ENCODE results near the gene THEMIS.

The THEMIS gene

DNA sequence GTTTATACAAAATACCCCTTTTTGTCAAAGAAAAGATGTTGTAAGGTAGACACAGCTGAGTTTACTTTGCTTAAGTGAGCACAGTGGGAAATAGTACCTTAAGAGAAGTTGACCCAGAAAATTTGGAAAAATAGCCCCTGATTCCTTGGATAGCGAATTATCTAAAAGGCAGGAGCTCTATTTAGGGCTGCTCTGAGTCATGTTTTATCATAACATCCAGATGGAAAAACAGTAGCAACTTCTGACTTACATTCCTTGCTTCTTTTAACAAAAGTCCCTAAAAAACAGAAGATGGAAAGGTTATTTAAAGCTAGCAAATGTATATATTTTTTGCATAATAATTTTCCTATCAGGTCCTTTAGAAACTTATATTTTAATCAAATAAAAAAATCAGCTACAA, 59.0 kb downstream of the THEMIS start:
- no peak for DNase-seq (ENCODE audit: low read depth)
- TF ChIP-seq, protein P1, sequence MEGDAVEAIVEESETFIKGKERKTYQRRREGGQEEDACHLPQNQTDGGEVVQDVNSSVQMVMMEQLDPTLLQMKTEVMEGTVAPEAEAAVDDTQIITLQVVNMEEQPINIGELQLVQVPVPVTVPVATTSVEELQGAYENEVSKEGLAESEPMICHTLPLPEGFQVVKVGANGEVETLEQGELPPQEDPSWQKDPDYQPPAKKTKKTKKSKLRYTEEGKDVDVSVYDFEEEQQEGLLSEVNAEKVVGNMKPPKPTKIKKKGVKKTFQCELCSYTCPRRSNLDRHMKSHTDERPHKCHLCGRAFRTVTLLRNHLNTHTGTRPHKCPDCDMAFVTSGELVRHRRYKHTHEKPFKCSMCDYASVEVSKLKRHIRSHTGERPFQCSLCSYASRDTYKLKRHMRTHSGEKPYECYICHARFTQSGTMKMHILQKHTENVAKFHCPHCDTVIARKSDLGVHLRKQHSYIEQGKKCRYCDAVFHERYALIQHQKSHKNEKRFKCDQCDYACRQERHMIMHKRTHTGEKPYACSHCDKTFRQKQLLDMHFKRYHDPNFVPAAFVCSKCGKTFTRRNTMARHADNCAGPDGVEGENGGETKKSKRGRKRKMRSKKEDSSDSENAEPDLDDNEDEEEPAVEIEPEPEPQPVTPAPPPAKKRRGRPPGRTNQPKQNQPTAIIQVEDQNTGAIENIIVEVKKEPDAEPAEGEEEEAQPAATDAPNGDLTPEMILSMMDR (IDR thresholded peaks at IDR 0.05; ENCODE audit: control insufficient read depth, extremely low read depth, insufficient read depth) = no peak
- H3K4me3 ChIP-seq (ENCODE audit: low read depth, low read length) = no peak overlapping the region

DNA sequence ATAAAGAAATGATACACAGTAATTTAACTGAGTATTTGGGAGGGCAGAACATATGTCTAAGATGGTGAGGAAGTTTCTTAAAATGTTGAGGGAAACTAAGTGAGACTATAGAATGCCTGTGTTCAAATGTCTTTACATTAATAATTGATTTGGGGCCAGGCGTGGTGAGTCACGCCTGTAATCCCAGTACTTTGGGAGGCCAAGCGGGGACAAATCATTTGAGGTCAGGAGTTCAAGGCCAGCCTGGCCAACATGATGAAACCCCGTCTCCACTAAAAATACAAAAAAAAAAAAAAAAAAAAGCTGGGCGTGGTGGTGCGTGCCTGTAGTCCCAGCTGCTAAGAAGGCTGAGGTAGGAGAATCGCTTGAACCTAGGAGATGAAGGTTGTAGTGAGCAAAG, 66.7 kb downstream of the THEMIS start:
- no peak for DNase-seq (ENCODE audit: low read depth)
- no peak overlapping the region for H3K4me3 ChIP-seq (ENCODE audit: low read depth, low read length)
- TF ChIP-seq, protein P1 (IDR thresholded peaks at IDR 0.05; ENCODE audit: control insufficient read depth, extremely low read depth, insufficient read depth) = no peak

DNA sequence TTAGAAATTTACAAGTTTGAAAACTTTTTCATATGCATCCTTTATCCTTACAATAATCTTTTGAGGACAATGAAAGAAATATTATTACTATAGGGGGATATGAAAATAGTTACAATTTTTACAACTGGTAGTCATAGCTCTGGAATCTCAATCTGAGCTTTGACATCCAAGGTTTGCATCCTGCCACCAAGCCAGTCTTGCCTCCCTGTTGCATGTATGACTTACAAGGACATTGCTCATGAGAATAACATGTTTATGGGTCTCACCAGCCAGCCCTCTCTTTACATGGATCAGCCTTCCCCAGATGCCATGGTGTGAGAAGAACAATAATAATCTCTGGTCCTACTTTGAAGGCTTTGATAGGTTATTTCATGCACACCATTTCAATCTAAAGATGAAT, 67.5 kb downstream of the THEMIS start:
- TF ChIP-seq, protein P1 (IDR thresholded peaks at IDR 0.05; ENCODE audit: control insufficient read depth, extremely low read depth, insufficient read depth) = no peak
- DNase-seq (ENCODE audit: low read depth) = no peak
- H3K4me3 ChIP-seq (ENCODE audit: low read depth, low read length) = no peak overlapping the region

DNA sequence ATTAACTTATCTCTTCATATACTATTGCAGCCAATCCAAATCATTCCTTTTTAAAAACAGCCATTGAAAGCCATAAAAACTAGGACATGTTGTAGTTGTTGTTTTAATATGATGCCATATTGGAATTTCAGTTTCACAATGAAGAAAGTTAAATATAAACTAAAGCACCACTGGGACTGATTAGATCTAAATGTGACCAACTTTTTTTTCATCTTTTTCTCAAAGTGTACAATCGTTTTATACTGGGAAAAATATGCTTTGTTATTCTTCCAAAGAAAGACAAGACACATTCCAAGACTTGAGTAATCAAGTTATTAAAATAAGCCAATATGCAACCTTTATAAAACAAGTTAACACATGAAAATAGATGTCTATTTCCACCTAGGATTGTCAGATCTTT, 68.5 kb downstream of the THEMIS start:
- no peak for DNase-seq (ENCODE audit: low read depth)
- TF ChIP-seq, protein P1 (IDR thresholded peaks at IDR 0.05; ENCODE audit: control insufficient read depth, extremely low read depth, insufficient read depth) = no peak
- H3K4me3 ChIP-seq (ENCODE audit: low read depth, low read length) = no peak overlapping the region

DNA sequence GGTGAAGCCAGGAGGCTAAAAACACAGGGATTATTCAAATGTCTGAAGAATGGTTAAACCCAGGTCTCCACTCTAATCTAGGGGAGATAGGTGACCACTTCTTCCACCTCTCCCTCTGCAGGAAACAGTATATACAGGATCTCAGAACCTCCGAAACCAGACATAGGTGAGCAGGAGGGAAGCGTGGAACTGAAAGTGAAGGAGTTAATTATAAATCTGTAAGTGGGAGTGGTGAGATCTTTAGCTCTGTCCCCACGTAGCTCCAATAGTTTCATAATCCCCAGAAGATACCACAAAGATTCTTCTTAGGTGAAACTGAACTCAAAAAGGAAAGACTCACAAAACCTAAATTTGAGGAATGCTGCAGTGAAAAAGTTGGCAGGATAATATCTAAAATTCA, 76.8 kb downstream of the THEMIS start:
- TF ChIP-seq, protein P1 (IDR thresholded peaks at IDR 0.05; ENCODE audit: control insufficient read depth, extremely low read depth, insufficient read depth) = no peak
- no peak for DNase-seq (ENCODE audit: low read depth)
- no peak overlapping the region for H3K4me3 ChIP-seq (ENCODE audit: low read depth, low read length)

DNA sequence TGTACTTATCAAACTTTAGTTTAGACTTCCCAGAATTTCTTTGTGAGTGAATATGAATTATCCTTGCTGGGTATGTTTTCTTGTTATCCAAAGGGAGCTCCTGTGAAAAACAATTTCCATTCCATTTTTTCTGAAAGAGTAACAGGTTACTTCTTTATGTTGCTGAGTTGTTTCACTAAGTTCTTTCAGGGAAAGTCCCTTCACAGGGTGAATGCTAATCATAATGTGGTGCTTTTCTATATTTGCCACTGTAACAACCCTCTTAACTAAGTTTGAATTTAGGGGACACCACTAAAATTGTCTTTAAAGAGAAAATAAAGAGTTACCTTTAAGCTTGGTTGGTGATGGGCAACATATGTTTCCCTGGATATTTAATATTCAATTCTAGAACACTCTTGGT, 79.4 kb downstream of the THEMIS start:
- H3K4me3 ChIP-seq (ENCODE audit: low read depth, low read length) = no peak overlapping the region
- TF ChIP-seq, protein P1 (IDR thresholded peaks at IDR 0.05; ENCODE audit: control insufficient read depth, extremely low read depth, insufficient read depth) = no peak
- DNase-seq (ENCODE audit: low read depth) = no peak

DNA sequence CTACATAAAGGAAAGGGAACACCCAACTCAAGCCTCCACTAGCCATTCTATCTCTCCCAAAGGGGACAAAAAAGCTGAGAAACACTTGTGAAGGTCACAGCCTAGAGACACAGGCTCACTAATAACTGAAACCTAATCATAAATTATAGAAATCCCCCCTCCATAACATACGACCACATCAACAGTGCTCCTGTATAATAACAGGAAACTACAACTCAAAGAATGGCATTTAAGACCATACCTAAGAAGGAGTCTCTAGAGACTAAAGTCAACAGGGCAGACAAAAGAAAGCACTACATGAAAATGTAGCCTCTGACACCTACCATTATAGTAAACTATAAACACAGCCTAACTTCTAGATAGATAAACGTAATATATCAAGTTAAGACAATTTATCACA, 82.7 kb downstream of the THEMIS start:
- H3K4me3 ChIP-seq (ENCODE audit: low read depth, low read length) = no peak overlapping the region
- DNase-seq (ENCODE audit: low read depth) = no peak
- TF ChIP-seq, protein P1 (IDR thresholded peaks at IDR 0.05; ENCODE audit: control insufficient read depth, extremely low read depth, insufficient read depth) = no peak

All from LNCaP clone FGC (cell line).